Measurements from ENCODE around the gene MAST3.

DNA sequence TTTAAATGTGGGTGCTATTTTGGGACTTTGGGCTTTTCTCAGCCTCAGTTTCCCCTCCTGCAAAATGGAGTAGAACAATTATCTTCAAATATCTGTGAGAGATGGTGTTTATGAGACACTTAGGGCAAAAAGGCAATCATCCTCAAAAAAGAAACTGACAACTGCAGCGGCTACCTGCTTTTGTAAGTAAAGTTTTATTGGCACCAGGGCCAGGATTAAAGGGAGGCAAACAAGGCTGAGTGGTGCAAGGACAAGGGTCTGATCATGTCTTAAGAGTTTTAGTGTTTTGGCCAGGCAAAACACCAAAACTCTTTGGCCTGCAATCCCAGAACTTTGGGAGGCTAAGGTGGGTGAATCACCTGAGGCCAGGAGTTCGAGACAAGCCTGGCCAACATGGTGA is 1.3 kb upstream of the MAST3 start:
- TF ChIP-seq, protein P1, sequence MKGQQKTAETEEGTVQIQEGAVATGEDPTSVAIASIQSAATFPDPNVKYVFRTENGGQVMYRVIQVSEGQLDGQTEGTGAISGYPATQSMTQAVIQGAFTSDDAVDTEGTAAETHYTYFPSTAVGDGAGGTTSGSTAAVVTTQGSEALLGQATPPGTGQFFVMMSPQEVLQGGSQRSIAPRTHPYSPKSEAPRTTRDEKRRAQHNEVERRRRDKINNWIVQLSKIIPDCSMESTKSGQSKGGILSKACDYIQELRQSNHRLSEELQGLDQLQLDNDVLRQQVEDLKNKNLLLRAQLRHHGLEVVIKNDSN (IDR thresholded peaks at IDR 0.05; ENCODE audit: borderline replicate concordance, low read depth) = no peak
- TF ChIP-seq, protein P2, sequence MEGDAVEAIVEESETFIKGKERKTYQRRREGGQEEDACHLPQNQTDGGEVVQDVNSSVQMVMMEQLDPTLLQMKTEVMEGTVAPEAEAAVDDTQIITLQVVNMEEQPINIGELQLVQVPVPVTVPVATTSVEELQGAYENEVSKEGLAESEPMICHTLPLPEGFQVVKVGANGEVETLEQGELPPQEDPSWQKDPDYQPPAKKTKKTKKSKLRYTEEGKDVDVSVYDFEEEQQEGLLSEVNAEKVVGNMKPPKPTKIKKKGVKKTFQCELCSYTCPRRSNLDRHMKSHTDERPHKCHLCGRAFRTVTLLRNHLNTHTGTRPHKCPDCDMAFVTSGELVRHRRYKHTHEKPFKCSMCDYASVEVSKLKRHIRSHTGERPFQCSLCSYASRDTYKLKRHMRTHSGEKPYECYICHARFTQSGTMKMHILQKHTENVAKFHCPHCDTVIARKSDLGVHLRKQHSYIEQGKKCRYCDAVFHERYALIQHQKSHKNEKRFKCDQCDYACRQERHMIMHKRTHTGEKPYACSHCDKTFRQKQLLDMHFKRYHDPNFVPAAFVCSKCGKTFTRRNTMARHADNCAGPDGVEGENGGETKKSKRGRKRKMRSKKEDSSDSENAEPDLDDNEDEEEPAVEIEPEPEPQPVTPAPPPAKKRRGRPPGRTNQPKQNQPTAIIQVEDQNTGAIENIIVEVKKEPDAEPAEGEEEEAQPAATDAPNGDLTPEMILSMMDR (IDR thresholded peaks at IDR 0.05) = no peak
- TF ChIP-seq TAF1 (IDR thresholded peaks at IDR 0.05; ENCODE audit: borderline replicate concordance, low read depth, low read length) = no peak
- TF ChIP-seq, protein P3, sequence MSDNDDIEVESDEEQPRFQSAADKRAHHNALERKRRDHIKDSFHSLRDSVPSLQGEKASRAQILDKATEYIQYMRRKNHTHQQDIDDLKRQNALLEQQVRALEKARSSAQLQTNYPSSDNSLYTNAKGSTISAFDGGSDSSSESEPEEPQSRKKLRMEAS (IDR thresholded peaks at IDR 0.05; ENCODE audit: low read depth) = no peak
- TF ChIP-seq EP300 (IDR thresholded peaks at IDR 0.05; ENCODE audit: borderline replicate concordance in 1 of 2, low read depth in 1 of 2, low read length in 1 of 2) = no peak
- no peak for TF ChIP-seq RAD21 (IDR thresholded peaks at IDR 0.05; ENCODE audit: low read length)
- TF ChIP-seq, protein P4, sequence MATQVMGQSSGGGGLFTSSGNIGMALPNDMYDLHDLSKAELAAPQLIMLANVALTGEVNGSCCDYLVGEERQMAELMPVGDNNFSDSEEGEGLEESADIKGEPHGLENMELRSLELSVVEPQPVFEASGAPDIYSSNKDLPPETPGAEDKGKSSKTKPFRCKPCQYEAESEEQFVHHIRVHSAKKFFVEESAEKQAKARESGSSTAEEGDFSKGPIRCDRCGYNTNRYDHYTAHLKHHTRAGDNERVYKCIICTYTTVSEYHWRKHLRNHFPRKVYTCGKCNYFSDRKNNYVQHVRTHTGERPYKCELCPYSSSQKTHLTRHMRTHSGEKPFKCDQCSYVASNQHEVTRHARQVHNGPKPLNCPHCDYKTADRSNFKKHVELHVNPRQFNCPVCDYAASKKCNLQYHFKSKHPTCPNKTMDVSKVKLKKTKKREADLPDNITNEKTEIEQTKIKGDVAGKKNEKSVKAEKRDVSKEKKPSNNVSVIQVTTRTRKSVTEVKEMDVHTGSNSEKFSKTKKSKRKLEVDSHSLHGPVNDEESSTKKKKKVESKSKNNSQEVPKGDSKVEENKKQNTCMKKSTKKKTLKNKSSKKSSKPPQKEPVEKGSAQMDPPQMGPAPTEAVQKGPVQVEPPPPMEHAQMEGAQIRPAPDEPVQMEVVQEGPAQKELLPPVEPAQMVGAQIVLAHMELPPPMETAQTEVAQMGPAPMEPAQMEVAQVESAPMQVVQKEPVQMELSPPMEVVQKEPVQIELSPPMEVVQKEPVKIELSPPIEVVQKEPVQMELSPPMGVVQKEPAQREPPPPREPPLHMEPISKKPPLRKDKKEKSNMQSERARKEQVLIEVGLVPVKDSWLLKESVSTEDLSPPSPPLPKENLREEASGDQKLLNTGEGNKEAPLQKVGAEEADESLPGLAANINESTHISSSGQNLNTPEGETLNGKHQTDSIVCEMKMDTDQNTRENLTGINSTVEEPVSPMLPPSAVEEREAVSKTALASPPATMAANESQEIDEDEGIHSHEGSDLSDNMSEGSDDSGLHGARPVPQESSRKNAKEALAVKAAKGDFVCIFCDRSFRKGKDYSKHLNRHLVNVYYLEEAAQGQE (IDR thresholded peaks at IDR 0.05; ENCODE audit: low read depth, low read length) = no peak
- no peak for TF ChIP-seq FOSL2 (IDR thresholded peaks at IDR 0.05; ENCODE audit: borderline replicate concordance, low read depth)
- no peak for TF ChIP-seq POLR2AphosphoS5 (IDR thresholded peaks at IDR 0.05; ENCODE audit: low read depth, low read length)
- no peak for TF ChIP-seq GABPA (IDR thresholded peaks at IDR 0.05; ENCODE audit: low read depth)
- TF ChIP-seq, protein P5, sequence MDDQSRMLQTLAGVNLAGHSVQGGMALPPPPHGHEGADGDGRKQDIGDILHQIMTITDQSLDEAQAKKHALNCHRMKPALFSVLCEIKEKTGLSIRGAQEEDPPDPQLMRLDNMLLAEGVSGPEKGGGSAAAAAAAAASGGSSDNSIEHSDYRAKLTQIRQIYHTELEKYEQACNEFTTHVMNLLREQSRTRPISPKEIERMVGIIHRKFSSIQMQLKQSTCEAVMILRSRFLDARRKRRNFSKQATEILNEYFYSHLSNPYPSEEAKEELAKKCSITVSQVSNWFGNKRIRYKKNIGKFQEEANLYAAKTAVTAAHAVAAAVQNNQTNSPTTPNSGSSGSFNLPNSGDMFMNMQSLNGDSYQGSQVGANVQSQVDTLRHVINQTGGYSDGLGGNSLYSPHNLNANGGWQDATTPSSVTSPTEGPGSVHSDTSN (IDR thresholded peaks at IDR 0.05) = no peak
- no peak for TF ChIP-seq RCOR1 (IDR thresholded peaks at IDR 0.05; ENCODE audit: low read length)
